ENCODE measurements around the gene ABR.
"Not testable (repeated sequence)": the region's sequence is repeated elsewhere in the genome, so short reads cannot be mapped to it uniquely, and the experiment has no call there.

Gene ABR

DNA sequence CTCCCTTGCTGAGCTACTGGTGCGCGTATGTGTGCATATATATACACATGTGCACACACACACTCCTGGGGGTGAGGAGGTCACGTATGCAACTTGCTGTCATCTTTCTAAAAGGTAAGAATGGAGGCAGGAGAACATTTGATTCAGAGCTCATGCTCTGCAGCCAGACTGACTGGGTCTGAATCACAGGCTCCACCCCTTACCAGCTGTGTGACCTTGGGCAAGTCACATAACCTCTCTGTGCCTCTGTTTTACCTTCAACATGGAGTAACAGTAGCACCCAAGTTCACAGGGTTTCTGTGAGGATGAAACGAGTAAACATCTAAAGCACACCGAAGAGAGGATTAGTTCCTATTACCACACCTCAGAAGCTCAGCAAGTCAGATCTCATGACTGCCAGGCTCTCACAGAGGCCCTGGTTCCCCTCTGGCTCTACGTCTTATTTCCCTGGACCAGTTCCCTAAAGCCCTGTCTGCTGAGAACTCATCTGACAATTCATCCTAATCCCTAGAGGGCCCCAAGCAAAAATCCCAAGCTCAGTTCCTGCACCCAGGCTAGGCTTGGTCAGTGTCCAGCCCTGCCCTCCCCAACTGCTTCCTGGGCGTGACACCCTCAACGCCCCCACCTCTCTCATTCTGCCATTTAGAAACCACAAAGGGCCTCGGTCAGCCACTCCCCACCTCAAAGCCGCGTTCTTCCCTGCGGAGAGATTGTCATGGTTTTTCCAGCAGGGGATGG, 28.7 kb downstream of the ABR start:
- DNase-seq (ENCODE audit: low read depth in 1 of 2, low spot score in 1 of 2) = no peak

DNA sequence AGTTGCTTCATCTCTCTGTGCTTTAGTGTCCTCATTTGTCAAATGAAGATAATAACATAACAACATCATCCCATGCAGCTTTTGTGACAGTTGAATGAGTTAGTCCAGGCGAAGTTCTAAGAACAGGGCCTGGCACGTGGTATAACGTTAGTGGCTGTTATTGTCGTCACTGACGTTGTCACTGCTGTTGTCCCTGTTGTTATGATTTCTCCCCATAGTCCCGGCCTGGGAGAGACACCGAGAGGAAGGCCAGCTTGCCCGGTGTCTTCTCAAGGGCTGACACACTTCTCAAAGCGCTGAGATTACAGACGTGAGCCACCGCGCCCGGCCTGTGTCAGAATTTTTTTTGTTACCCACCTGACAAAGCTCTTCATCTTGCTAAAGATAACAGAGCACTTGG, 29.9 kb downstream of the ABR start:
- DNase-seq (ENCODE audit: low read depth in 1 of 2, low spot score in 1 of 2) = no peak

DNA sequence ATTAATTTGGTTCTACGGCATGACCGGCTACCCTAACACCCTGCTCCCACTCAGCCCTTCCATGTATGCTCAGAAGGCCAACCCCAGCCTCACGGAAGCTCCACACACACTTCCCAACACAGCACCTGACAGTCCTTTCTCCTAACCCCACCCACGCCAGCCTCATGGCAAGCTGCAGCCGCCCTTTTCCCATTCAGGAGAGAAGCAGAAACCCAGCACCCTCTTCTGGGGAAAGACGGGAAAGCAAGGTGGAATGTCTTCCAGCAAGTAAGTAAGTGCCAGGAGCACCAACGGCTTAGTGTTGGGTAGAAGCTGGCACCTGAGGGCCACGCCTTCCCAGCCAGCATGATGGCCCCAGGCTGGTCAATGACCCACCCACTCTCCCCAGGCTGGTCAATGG, 32.1 kb downstream of the ABR start:
- DNase-seq (ENCODE audit: low read depth in 1 of 2, low spot score in 1 of 2) = no peak

DNA sequence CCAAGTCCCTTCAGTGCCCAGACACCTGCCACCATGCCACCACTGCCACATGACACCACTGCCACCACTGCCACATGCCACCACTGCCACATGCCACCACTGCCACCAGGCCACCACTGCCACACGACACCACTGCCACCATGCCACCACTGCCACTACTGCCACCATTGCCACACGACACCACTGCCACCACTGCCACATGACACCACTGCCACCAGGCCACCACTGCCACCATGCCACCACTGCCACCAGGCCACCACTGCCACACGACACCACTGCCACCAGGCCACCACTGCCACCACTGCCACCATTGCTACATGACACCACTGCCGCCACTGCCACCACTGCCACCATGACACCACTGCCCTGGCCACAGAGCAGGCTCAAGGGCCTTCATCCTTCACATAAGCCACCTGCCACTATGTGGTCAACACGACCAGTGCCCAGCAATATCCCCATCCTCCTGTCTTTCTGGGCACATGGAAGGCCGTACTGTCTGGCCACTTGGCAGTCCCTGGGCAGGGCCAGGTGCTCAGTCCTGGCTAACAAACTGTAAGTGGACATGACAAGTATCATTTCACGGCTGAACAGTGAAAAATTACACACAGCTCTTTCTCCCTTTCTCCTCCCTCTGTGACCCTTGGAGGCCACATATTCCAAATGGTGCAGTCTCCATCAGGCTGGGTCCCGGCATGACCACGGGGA, 33.1 kb downstream of the ABR start:
- no peak for DNase-seq (ENCODE audit: low read depth in 1 of 2, low spot score in 1 of 2)

DNA sequence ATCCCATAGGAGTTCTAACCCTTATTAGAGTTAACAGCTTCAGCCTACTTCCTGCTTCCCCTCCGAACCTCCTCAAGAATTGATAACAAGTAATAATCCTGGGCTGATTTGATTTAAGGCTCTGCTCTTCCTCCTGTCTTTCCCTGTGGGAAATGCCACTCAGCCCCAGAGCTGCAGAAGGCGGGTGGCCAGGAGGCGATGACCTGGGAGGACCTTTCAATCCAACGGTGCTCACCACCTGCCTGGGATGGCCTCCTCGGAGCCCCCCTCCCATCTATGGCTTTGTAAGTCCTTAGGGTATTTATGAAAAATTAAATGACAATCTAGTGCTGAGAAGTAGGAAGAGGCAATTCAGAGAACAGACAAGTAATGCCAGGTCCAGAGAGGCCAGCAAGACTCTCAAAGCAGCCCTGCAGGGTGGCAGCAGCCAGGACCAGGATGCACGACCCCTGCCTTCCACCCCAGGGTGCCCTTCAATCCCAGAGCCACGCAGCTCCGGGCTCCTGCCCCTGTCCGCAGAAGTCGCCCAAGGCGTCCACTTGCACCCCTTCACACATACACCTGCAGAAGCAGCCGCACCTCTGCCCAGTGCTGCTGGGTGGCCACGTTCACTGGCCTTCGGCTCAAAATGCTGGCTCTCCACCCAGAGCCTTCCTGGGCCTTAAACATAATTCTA, 34.3 kb downstream of the ABR start:
- DNase-seq (ENCODE audit: low read depth in 1 of 2, low spot score in 1 of 2) = no peak

DNA sequence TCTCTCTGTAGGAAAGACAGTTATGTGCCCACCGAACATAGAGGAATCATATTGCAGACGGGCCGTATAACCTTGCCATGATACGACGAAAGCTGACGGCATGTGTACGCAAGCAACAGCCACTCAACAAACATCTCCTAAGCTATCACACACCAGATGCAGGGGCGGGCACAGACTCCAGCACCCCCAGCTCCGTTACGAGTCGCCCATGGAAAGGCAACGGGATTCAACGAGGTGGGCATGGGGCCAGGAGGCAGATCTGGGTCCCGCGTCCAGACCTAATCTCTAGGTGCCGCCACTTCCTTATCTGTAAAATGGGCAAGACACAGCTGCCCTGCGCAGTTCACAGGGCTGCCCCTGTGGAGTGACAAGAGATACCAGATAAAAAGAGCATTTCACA, 35.6 kb downstream of the ABR start:
- no peak for DNase-seq (ENCODE audit: low read depth in 1 of 2, low spot score in 1 of 2)

DNA sequence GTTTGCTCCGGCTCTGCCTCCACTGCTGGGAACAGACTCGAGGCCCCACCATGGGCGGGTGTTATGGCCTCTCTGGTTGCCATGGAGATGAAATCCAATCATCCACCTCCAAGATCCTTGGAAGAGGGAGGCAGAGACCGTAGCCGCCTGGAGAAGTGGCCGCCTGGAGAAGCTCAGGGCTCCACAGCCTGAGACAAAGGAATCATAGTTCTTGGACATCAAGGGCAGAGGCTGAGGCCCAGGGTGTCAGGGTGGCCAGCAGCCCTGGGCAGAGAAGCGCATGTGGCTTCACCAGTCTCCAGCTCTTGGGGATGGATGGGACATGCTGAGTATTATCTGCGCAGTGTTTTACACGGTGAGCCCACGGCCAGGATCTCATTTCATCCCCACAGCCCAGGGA, 36.2 kb downstream of the ABR start:
- no peak for DNase-seq (ENCODE audit: low read depth in 1 of 2, low spot score in 1 of 2)

DNA sequence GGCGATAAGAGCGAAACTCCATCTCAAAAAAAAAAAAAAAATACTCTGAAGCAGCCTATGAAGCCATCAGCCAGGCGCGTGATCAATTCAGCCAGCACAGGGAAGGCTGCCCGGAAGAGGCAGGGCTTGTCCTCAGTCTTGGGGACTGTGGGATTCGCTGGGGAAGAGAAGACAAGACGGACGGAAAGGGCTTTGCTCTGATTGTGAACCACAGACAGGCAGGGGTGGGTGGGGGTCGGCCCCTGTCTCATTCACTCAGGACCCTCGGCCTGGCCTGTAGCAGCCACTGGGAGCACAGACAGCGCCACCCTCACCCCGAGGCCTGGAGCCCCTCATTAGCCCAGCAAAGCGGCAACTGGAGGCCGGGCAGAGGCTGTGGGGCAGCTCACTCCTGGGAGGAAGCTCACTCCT, 37.2 kb downstream of the ABR start:
- no peak for DNase-seq (ENCODE audit: low read depth in 1 of 2, low spot score in 1 of 2)

DNA sequence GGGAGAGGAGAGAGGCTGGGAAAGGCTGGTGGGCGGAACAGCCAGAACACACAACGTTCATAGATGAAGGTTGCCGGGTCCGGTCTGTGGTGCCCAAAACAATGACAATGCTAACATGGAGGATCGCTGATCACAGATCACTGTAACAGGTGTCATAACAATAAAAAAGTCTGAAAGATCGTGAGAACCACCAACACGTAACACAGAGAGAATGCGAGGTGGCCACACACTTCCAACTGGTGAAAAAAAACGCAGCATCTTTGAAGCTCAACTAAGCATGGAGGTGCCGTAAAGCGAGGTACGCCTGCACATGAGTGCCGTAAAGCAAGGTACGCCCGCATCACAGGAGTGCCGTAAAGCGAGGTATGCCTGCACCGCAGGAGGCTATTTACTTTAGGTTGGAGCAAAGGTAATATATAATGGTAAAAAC, 42.3 kb downstream of the ABR start:
- DNase-seq (ENCODE audit: low read depth in 1 of 2, low spot score in 1 of 2) = no peak

DNA sequence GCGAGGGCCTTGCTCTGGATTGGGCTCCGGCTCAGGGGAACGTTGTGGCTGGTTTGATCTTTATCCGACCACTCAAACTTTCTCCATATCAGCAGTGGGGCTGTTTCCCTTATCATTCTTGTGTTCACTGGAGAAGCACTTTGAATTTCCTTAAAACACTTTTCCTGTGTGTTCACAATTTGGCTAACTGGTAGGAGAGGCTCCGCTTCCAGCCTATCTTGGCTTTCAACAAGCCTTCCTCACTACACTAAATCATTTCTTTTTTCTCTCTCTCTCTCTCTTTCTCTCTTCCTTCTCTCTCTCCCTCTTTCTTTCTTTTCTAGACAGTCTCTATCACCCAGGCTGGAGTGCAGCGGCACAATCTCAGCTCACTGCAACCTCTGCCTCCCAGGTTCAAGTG, 43.0 kb downstream of the ABR start:
- no peak for DNase-seq (ENCODE audit: low read depth in 1 of 2, low spot score in 1 of 2)

DNA sequence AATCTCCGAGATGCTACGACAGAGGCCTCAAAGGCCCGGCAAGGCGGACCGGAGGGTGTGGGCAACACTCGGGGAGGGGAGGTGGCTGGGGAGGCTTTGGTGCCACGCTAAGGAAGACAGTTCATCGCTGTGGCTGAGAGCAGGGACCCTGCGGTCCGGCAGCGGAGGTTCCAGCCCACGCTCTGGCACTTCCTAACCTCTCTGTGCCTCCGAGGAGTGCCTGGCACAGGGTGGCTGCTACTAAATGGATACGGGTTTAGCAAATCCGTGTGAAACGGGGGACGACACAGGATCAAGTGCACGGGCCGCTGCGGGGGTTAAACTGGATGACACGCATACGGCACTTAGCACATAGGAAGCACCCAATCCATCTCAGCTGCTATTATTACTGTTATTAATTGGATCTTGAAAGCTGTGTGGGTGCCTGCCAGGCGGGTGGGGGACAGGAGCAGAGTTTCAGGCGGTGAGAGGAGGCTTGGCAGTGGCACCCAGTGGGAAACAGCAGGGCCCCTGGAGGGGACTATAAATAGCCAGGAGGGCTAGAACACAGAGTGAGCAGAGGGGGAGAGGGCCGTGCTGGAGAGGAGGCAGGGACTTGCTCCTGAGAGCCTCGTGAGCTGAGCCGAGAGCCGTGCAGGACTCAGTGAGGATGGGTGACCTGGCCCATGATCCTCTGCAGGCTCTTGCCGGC, 45.0 kb downstream of the ABR start:
- no peak for DNase-seq (ENCODE audit: low read depth in 1 of 2, low spot score in 1 of 2)

DNA sequence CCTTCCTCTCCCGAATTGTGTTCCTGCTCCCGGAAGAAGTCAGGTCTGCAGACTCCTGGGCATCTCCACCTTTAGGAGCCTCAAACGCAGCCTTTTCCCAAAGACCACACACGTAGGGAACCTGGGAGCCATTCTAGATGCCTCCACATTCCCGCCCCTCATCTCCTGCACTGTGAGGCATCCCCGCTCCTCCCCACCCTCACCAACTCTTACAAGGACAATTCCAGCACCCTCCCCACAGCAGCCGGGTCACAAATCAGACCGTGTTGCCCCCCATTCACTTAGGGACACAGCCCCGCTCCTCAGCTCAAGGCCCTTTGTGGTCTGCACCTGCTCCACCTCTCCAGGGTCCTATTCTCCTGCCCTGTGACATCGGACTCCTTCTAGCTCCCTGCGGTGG, 49.6 kb downstream of the ABR start:
- no peak for DNase-seq (ENCODE audit: low read depth in 1 of 2, low spot score in 1 of 2)

DNA sequence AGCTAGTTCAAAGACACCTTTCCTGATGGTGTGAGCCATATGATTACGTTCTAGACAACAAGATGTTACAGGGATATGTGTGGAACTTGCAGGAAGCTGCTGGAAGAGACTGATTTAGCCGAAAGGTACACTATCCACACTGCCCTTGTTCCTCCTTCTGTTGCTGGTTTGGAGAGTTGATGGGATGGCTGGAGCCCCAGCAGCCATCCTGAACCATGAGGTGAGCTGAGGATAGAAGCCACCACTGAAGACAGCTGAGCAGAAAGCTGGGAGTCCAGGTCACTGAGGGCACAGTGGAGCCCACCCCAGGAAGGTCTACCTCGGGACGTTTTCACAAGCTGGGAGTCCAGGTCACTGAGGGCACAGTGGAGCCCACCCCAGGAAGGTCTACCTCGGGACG, 51.3 kb downstream of the ABR start:
- DNase-seq (ENCODE audit: low read depth in 1 of 2, low spot score in 1 of 2) = not testable (repeated sequence)

DNA sequence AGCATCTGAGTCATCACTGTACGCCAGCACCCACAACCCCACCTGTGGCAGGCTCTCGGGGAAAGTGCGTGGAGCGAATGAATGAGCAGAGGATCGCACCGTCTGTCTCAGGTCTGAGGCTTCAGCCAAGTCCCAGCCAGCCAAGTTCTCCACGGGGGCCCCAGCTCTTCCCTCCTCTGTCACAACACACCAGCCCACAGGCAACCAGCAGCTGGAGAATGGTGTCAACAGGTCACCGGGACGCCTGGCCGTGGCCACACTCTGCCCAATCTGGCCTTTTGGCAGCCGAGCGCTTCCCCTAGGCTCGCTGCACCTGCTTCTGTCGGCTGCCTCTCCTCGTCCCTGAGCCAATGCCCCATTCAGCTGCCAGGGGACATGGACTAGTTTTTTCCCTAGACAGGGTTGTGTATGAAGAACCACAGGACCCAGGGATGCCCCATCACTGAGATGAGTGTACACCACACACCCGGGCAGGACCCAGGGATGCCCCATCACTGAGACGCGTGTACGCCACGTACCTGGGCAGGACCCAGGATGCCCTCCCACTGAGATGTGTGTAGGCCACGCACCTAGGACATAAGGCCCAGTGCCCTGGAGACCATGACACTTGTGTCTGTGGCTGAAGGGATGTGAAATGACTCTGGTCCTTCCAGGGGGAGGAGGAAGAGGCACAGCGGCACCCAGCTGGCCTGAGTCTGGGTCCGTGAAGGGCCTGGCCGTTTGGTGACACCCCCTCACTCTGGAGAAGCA, 52.8 kb downstream of the ABR start:
- DNase-seq (ENCODE audit: low read depth in 1 of 2, low spot score in 1 of 2) = no peak

DNA sequence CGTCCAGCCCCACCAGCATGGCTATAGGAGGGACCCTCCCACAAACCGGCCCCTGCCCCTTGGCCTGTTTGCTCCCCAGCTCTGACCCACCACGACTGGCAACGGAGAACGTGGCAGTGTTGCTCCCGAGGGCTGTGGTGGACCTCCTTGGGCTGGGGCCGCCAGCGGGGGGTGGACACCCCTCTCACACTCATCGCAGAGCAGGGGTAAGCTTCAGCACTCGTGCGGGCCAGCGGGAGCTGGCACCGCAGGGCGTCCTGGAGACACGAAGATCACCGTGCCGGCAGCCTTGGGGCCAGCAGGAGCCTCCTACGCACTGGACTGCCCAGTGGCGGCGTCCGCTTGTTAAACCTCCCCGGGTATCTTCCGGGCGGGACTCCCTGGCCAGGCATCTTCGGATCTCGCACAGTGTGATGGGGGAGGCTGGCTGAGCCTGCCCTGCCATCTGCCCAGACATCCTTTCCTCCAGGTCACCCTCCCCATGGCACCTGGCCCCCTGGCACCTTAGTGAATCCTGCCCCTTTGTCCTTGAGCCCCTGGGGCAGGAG, 53.5 kb downstream of the ABR start:
- no peak for DNase-seq (ENCODE audit: low read depth in 1 of 2, low spot score in 1 of 2)

DNA sequence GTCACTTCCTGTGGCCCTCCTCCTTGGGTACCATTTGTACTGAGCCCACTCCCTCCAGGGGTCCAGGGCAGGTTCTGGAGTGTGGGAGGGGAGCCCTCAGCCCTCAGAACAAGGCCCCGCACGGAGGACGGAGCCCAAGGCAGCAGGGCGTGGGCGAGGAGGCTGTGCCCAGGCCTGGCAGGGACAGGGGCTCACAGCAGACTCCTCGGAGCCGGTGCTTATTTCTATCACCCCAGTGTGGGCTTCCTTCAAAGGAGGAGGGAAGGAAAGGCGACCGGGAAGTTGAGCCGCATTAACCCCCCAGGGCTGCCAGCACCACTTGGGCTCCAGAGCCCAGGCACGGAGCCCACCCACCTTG, 54.0 kb downstream of the ABR start:
- DNase-seq (ENCODE audit: low read depth in 1 of 2, low spot score in 1 of 2) = no peak

DNA sequence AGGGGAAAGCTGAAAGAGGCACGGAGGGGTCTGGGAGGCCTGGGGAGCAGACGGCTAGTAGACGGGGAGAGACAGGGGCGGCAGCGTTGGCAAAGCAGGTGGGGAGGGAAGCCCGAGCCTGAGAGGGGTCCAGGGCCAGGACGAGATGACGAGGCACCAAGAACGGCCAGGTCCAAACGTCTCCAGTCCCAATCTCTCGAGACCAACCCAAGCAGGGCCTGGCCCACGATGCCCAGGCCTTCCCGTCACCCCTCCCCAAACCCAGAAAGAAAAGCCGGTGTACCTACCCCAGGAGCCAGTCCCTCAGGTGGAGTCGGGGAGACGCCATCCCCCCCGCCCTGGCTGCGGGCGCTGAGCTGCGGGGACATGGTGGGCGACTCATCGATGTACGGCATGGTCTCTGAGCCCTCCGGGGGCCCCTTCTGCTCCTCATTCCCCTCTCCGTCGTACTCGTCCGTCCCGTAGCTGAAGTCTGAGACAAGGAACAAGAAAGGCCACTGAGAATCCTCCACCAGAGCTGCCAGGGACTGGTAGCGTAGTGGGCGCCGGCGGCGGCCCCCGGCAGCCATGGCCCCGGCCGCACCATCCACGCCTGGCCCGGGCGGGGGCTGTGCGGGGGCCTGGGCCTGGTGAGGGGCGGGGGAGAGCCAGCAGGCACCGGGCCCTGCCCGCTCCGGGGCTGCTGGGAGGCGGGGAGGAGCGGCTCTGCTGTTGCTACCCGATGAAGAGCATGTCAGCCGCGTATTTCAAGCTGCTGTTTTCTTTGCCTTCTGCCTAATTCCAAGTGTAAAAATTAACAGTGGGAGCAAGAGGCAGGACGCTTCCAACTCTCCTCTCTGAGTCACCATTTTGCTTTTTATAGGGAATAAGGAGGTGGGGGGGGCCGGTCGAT, 54.6 kb downstream of the ABR start:
- DNase-seq (ENCODE audit: low read depth in 1 of 2, low spot score in 1 of 2) = no peak

DNA sequence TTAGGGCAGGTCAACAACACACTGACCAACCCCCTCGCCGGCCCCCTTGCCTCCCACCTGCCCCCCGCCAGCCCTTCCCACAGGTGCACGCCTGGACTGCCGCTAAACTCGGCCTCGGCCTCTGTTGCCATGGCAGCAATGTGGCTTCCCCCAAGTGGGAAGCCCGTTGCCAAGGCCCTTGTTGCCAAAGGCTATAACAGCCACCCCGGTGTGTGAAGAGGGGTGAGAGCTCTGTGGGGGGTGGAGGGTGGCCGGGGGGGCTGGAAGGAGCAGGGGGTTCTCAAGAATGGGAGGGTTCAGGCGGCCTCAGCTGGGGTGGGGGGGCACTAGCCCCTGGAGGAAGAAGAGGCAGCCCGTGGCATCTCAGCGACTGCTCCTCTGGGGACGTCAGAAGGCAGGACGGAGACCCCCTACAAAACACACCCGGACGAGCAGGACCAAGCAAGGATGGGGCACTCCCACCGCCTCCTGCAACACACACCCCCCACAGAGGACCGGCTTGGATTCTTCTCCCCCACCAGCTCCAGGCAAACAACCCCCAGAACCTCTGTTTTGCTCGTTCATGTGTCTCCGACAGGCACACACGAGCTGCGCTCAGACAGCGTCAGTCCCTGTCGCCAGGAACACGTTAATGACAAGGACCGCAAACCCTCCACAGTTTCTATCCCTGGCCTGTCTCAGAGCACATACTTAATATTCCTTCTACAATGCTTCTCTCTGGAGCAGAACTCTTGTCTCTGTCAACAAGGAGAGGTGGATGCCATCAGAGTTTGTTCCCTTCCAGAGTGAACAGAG, 55.7 kb downstream of the ABR start:
- no peak for DNase-seq (ENCODE audit: low read depth in 1 of 2, low spot score in 1 of 2)

DNA sequence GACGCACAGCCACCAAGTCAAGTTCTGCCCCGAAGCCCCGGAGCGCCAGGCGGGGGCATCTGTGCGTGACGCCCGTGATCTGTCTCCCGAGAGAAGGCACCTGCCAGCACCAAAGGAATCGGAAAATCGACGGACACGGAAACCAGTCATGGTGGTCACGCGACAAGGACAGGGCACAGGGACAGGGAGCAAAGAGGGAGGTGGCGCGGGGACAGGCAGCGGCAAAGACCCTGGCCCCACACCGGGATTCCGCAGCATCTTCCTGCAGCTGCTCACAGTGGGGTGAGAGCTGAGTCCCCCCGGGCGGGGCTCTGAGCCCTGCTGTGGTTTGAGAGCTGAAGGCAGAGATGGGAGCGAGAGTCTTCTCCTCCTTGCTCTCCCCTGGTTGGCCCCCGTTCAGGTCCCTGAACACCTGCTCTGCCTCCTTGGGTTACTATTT, 56.4 kb downstream of the ABR start:
- no peak for DNase-seq (ENCODE audit: low read depth in 1 of 2, low spot score in 1 of 2)
